Right atrium auricular region (tissue), 2 donors: ENCODE measurements around the gene PLCH2. TPM values are rescaled to one million over a fixed set of nuclear protein-coding genes. Genes with fewer than 3 reads are reported as not detected.

Experiments used
- DNase-seq: peaks from one replicate; pipeline ENCODE4 v3.0.0-alpha.2; 2019; ENCODE audit warnings: low spot score
- H3K27ac ChIP-seq, 2 donors: fragments of 200-600 bp; sonication (generic); 1 replicate in 1 of 2; 2 replicates in 1 of 2; pipeline ENCODE4 v1.5.1; 2016 to 2019
- H3K27me3 ChIP-seq, 2 donors: fragments of 200-600 bp; sonication (generic); one replicate each; pipeline versions ENCODE4 v1.5.1 to v1.6.0; 2017 to 2019
- H3K36me3 ChIP-seq: fragments of 200-600 bp; sonication (generic); one replicate; pipeline ENCODE4 v1.5.1; 2016
- H3K4me1 ChIP-seq, 2 donors: fragments of 200-600 bp; sonication (generic); one replicate each; pipeline versions ENCODE4 v1.5.1 to v1.6.0; 2017 to 2019
- H3K4me3 ChIP-seq, 2 donors: fragments of 200-600 bp; sonication (generic); 1 replicate in 1 of 2; 2 replicates in 1 of 2; pipeline ENCODE4 v1.5.1; 2017 to 2019; ENCODE audit warnings: mild to moderate bottlenecking in 1 of 2, moderate library complexity in 1 of 2
- H3K9me3 ChIP-seq, 2 donors: fragments of 200-600 bp; sonication (generic); one replicate each; pipeline ENCODE4 v1.5.1; 2019
- CTCF ChIP-seq, 2 donors: fragments of 200-600 bp; sonication (generic); IDR thresholded peaks; one replicate each; pipeline ENCODE4 v1.5.1; 2019; ENCODE audit warnings: antibody characterized with exemption in 2 of 2
- total RNA-seq, 2 donors: library from RNA; depleted of rRNA; stranded (reverse); fragments of >200 nt; gene quantifications; one replicate each; pipeline ENCODE4 v1.1.0, GENCODE V29; 2016

PLCH2 gene
- total RNA-seq, 2 donors from 2014 or later = 0.12 TPM; not detected in 1

DNA sequence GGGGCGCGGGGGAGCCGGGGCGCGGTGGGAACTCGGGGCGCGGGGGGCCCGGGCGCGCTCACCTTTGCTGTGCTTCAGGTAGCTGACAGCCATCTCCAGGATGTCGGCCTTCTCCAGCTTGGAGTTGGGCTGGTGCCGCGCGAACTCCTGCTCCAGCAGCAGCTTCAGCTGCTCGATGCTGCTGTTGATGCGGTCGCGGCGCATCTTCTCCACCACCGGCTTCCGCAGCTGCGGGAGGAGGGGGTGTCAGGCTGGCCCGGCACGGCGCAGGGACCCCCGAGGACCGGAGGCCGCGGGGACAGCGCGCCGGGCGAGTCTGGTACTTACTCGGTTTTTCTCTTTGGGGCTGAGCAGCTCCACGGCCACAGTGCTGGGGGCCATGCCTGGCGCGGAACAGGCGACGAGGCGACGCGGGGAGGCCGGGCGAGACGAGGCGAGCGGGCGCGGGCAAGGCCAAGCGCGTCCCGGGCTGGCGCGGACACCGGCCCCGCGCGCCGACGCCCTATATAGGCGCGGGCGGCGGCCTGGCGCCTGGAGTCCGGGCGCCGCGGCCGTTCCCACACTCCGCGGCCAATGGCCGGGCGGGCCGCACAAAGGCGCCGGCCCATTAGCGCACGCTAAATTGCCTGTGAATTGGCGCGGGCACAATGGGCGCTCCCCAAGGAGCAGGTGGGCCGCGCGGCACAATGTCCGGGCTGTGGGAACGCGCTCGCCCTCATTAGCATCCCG lies 53.9 kb downstream of the PLCH2 start, which contains the start of gene HES5:
HES5 (minus strand) TSS at position 480 of the 729 bp plus-strand sequence; CDS start at position 381, 99 bp downstream.
- no peaks in the 10 kb centered on the region for H3K36me3 ChIP-seq
- H3K9me3 ChIP-seq = no peaks in the 10 kb centered on the region
- DNase-seq = no peak
- H3K4me3 ChIP-seq = peak within 1 kb of the TSS; percentile 19 to 46
- peaks cover 0 to 62% of the 10 kb centered on the region in 2 donors for H3K4me1 ChIP-seq
- H3K27ac ChIP-seq = peak within 1 kb of the TSS; percentile 43 to 79
- H3K27me3 ChIP-seq = no peaks in the 10 kb centered on the region
- TF ChIP-seq CTCF (IDR thresholded peaks at IDR 0.05) = no peak

GRCh38 chr1:2530513-2531361 lies 54.6 kb downstream of the PLCH2 start:
- H3K27me3 ChIP-seq = no peaks in the 10 kb centered on the region
- H3K4me3 ChIP-seq = peak overlapping the region; percentile 19 to 46

DNA sequence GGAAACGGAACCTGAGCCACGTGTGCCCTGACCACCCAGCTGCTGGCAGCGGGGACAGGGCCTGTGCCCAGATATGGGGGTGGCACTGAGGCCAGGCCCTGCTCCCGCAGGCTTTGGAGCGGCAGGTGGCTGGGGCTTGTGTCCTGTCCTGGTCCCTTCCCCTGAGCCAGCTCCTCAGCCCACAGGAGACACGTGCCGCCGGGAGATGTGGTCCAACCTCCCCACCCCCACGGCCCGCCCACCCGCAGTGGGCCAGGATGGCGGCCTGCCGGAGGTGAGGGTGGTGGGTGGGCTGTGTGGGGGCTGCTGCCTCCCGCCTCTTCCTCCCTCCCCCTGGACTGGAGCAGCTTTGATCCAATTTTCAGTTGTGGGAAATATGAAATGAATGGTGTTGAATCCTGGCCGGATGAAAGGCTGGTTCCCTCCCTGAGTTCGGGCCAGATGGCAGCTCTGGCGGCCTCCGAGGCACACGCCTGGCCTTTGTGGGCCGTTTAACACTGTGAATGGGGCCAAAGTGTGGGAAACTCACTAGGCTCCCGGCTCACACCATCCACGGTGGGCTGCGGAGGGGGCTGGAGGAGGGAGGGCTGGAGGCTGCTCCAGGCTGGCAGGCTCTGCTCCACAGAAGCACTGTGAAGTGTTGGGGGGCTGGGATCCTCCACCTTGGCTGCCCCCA lies 56.5 kb downstream of the PLCH2 start:
- TF ChIP-seq CTCF (IDR thresholded peaks at IDR 0.05) = no peak
- peaks cover 0 to 43% of the 10 kb centered on the region in 2 donors for H3K4me1 ChIP-seq
- H3K4me3 ChIP-seq = no peak overlapping the region
- no peak overlapping the region for H3K27ac ChIP-seq
- H3K27me3 ChIP-seq = no peaks in the 10 kb centered on the region
- H3K36me3 ChIP-seq = no peaks in the 10 kb centered on the region
- no peaks in the 10 kb centered on the region for H3K9me3 ChIP-seq
- DNase-seq = no peak

More at GRCh38 chr1:2530513-2531361, 54.6 kb downstream of the PLCH2 start:
- peaks cover 0 to 56% of the 10 kb centered on the region in 2 donors for H3K4me1 ChIP-seq
- no peaks in the 10 kb centered on the region for H3K9me3 ChIP-seq
- H3K27ac ChIP-seq = no peak overlapping the region
- TF ChIP-seq CTCF (IDR thresholded peaks at IDR 0.05) = no peak
- no peaks in the 10 kb centered on the region for H3K36me3 ChIP-seq
- DNase-seq = no peak

DNA sequence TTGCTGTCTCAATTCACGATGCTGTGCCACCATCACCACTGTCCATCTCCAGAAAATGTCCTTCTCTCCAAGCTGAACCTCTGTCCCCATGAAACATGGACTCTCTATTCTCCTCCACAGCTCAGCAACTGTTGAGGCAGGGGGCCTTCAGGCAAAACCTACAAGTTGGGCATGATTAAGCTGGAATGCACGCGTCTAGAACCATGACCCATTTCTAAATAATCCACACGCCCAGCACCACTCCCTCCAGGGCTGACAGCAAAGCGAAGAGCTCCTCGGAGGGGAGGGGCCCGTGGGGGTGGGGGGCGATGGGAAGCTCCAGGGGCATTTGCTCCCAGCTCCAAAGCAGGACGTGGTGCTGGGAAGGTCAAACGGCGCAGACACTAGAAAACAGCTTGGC lies 57.3 kb downstream of the PLCH2 start:
- Histone ChIP-seq H3K27me3 (no peaks in the 10 kb centered on the region), H3K4me1 (peaks cover 0 to 36% of the 10 kb centered on the region in 2 donors), H3K4me3 (no peak overlapping the region), H3K27ac (no peak overlapping the region), H3K9me3 (no peaks in the 10 kb centered on the region), H3K36me3 (no peaks in the 10 kb centered on the region)
- TF ChIP-seq CTCF (IDR thresholded peaks at IDR 0.05) = no peak
- no peak for DNase-seq

GRCh38 chr1:2534315-2534686 lies 58.2 kb downstream of the PLCH2 start:
- H3K36me3 ChIP-seq = no peaks in the 10 kb centered on the region
- H3K27ac ChIP-seq = no peak overlapping the region
- no peak for TF ChIP-seq CTCF (IDR thresholded peaks at IDR 0.05)
- H3K9me3 ChIP-seq = no peaks in the 10 kb centered on the region
- H3K4me3 ChIP-seq = no peak overlapping the region
- peaks cover 0 to 27% of the 10 kb centered on the region in 2 donors for H3K4me1 ChIP-seq
- no peaks in the 10 kb centered on the region for H3K27me3 ChIP-seq
- no peak for DNase-seq
